Measurements from ENCODE around the gene PRPF18.

Gene PRPF18

GRCh38 chr10:13636776-13637175, 50.0 kb downstream of the PRPF18 start:
- no peak for DNase-seq (ENCODE audit: low read depth)
- no peak overlapping the region for H3K4me3 ChIP-seq (ENCODE audit: low read depth, low read length)
- TF ChIP-seq, protein P1, sequence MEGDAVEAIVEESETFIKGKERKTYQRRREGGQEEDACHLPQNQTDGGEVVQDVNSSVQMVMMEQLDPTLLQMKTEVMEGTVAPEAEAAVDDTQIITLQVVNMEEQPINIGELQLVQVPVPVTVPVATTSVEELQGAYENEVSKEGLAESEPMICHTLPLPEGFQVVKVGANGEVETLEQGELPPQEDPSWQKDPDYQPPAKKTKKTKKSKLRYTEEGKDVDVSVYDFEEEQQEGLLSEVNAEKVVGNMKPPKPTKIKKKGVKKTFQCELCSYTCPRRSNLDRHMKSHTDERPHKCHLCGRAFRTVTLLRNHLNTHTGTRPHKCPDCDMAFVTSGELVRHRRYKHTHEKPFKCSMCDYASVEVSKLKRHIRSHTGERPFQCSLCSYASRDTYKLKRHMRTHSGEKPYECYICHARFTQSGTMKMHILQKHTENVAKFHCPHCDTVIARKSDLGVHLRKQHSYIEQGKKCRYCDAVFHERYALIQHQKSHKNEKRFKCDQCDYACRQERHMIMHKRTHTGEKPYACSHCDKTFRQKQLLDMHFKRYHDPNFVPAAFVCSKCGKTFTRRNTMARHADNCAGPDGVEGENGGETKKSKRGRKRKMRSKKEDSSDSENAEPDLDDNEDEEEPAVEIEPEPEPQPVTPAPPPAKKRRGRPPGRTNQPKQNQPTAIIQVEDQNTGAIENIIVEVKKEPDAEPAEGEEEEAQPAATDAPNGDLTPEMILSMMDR (IDR thresholded peaks at IDR 0.05; ENCODE audit: low read depth, low read length, missing control alignments) = no peak

DNA sequence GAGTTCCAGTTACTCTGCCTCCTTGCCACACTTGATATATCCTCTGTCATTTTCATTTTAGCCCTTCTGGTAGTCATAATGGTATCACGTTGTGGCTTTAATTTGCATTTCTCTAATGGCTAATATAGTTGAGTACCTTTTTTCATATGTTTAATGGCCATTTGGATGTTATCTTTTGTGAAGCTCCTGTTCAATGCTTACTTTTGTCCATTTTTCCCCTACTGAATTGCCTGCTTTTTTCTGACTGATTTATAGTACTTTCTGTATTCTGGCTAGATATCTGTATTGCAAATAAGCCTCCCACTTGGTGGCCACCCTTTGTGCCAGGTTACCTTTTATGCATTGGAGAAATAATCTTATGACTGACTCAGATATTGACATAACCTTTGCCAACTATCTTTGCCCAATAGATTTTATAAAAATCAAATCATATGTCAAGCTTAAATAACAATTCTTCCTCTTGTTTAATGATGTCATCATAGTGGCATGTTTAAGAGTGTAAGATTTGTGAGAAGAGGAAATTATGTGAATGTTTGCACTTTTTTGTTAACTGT, 50.6 kb downstream of the PRPF18 start:
- TF ChIP-seq, protein P1 (IDR thresholded peaks at IDR 0.05; ENCODE audit: low read depth, low read length, missing control alignments) = no peak
- DNase-seq (ENCODE audit: low read depth) = no peak
- no peak overlapping the region for H3K4me3 ChIP-seq (ENCODE audit: low read depth, low read length)

- no peak overlapping the region for H3K4me3 ChIP-seq (ENCODE audit: low read depth, low read length)
- no peak for DNase-seq (ENCODE audit: low read depth)
- TF ChIP-seq, protein P1 (IDR thresholded peaks at IDR 0.05; ENCODE audit: low read depth, low read length, missing control alignments) = no peak
These were observed 51.1 kb downstream of the PRPF18 start for GRCh38 chr10:13637894-13638293.

- no peak overlapping the region for H3K4me3 ChIP-seq (ENCODE audit: low read depth, low read length)
- no peak for DNase-seq (ENCODE audit: low read depth)
- TF ChIP-seq, protein P1 (IDR thresholded peaks at IDR 0.05; ENCODE audit: low read depth, low read length, missing control alignments) = no peak
These were observed 55.5 kb downstream of the PRPF18 start for GRCh38 chr10:13642293-13642692.

GRCh38 chr10:13643016-13643415, 56.3 kb downstream of the PRPF18 start:
- TF ChIP-seq, protein P1 (IDR thresholded peaks at IDR 0.05; ENCODE audit: low read depth, low read length, missing control alignments) = no peak
- H3K4me3 ChIP-seq (ENCODE audit: low read depth, low read length) = no peak overlapping the region
- DNase-seq (ENCODE audit: low read depth) = no peak

- no peak for DNase-seq (ENCODE audit: low read depth)
- H3K4me3 ChIP-seq (ENCODE audit: low read depth, low read length) = no peak overlapping the region
- TF ChIP-seq, protein P1 (IDR thresholded peaks at IDR 0.05; ENCODE audit: low read depth, low read length, missing control alignments) = no peak
These were observed 58.1 kb downstream of the PRPF18 start for GRCh38 chr10:13644866-13645265.

DNA sequence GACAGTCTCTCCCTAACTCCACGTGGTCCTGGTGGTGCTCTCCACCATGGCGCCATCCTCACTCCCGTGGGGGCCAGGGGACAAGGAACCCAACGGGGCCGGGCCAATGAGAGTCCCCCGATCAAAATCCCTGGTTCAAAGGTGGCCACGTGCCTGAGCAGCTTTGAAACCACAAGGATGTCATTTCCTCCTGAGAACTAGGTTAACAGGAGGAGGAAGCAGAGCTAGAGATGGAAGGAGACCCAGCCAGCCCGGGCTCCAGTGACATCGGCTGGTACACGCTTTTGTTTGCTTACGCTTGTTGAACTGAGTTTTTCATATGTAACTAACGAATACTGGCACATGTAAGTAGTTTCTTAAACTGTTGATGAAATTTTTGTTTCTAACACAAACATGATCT, 61.7 kb downstream of the PRPF18 start:
- TF ChIP-seq, protein P1 (IDR thresholded peaks at IDR 0.05; ENCODE audit: low read depth, low read length, missing control alignments) = no peak
- no peak overlapping the region for H3K4me3 ChIP-seq (ENCODE audit: low read depth, low read length)
- DNase-seq (ENCODE audit: low read depth) = no peak

Data from GM12864 (cell line).